ENCODE results near the gene NKAP. TPM values are rescaled to one million over a fixed set of nuclear protein-coding genes. Genes with fewer than 3 reads are reported as not detected.
"Not testable (repeated sequence)": the region's sequence is repeated elsewhere in the genome, so short reads cannot be mapped to it uniquely, and the experiment has no call there.

The NKAP gene
- total RNA-seq, 4 donors from 2014 or later: 5.9 to 12.6 (median 6.3) TPM

GRCh38 chrX:119981286-119982070, 37.9 kb upstream of the NKAP start:
- no peak overlapping the region for H3K4me3 ChIP-seq
- no peak for ATAC-seq
- H3K9me3 ChIP-seq: no peaks in the 10 kb centered on the region
- no peaks in the 10 kb centered on the region for H3K27me3 ChIP-seq
- H3K4me1 ChIP-seq: no peaks in the 10 kb centered on the region
- TF ChIP-seq POLR2A (IDR thresholded peaks at IDR 0.05) (no peak), EP300 (IDR thresholded peaks at IDR 0.05) (no peak), CTCF (IDR thresholded peaks at IDR 0.05) (peak in 1 of 4 experiments; percentile 41), POLR2AphosphoS5 (IDR thresholded peaks at IDR 0.05) (no peak)
- no peak overlapping the region for H3K27ac ChIP-seq
- WGBS, 2 donors (ENCODE audit: low coverage in 1 of 2): 33 to 41% methylated on average over 1 to 8 of the region's 15 CpGs
- H3K36me3 ChIP-seq: no peaks in the 10 kb centered on the region

- H3K27ac ChIP-seq, H3K9me3 ChIP-seq, H3K4me1 ChIP-seq, ATAC-seq, H3K27me3 ChIP-seq, H3K4me3 ChIP-seq, H3K36me3 ChIP-seq: not testable (repeated sequence)
- 83 to 92% methylated on average over 2 of the region's 4 CpGs for WGBS, 2 donors (ENCODE audit: low coverage in 1 of 2)
Measured at GRCh38 chrX:119977172-119977571, 33.6 kb upstream of the NKAP start.

GRCh38 chrX:119971184-119971583, 27.6 kb upstream of the NKAP start:
- ATAC-seq: no peak
- H3K36me3 ChIP-seq: no peaks in the 10 kb centered on the region
- TF ChIP-seq POLR2A (IDR thresholded peaks at IDR 0.05) (no peak), EP300 (IDR thresholded peaks at IDR 0.05) (no peak), CTCF (IDR thresholded peaks at IDR 0.05) (no peak), POLR2AphosphoS5 (IDR thresholded peaks at IDR 0.05) (no peak)
- no peaks in the 10 kb centered on the region for H3K9me3 ChIP-seq
- WGBS, 2 donors (ENCODE audit: low coverage in 1 of 2): 60 to 93% methylated on average over 2 of the region's 5 CpGs
- H3K27ac ChIP-seq: no peak overlapping the region
- H3K4me1 ChIP-seq: no peaks in the 10 kb centered on the region
- no peaks in the 10 kb centered on the region for H3K27me3 ChIP-seq
- H3K4me3 ChIP-seq: no peak overlapping the region

- Histone ChIP-seq H3K9me3 (no peaks in the 10 kb centered on the region), H3K4me1 (no peaks in the 10 kb centered on the region), H3K4me3 (no peak overlapping the region), H3K27me3 (no peaks in the 10 kb centered on the region), H3K36me3 (no peaks in the 10 kb centered on the region), H3K27ac (no peak overlapping the region)
- no peak for TF ChIP-seq POLR2A (IDR thresholded peaks at IDR 0.05)
- TF ChIP-seq POLR2AphosphoS5 (IDR thresholded peaks at IDR 0.05): no peak
- ATAC-seq: no peak
- 59 to 63% methylated on average over 3 to 5 of the region's 6 CpGs for WGBS, 2 donors (ENCODE audit: low coverage in 1 of 2)
Measured at GRCh38 chrX:119970574-119970973, 27.0 kb upstream of the NKAP start.

GRCh38 chrX:119966837-119967236, 23.3 kb upstream of the NKAP start:
- not testable (repeated sequence) for H3K4me1 ChIP-seq, H3K27ac ChIP-seq, ATAC-seq, H3K9me3 ChIP-seq, H3K27me3 ChIP-seq, H3K36me3 ChIP-seq, H3K4me3 ChIP-seq
- WGBS, 2 donors (ENCODE audit: low coverage in 1 of 2): 60% methylated on average over 1 of the region's 1 CpG; no CpG with 5 or more reads in 1 of the 2 donors

- no peaks in the 10 kb centered on the region for H3K36me3 ChIP-seq
- no peak for ATAC-seq
- H3K9me3 ChIP-seq: no peaks in the 10 kb centered on the region
- TF ChIP-seq POLR2AphosphoS5 (IDR thresholded peaks at IDR 0.05): no peak
- no peak for TF ChIP-seq CTCF (IDR thresholded peaks at IDR 0.05)
- no peak for TF ChIP-seq POLR2A (IDR thresholded peaks at IDR 0.05)
- no peak for TF ChIP-seq EP300 (IDR thresholded peaks at IDR 0.05)
- no peaks in the 10 kb centered on the region for H3K4me1 ChIP-seq
- H3K27me3 ChIP-seq: no peaks in the 10 kb centered on the region
- H3K27ac ChIP-seq: no peak overlapping the region
- no peak overlapping the region for H3K4me3 ChIP-seq
Measured at GRCh38 chrX:119960625-119961024, 17.1 kb upstream of the NKAP start.

- H3K27ac ChIP-seq, H3K9me3 ChIP-seq, H3K36me3 ChIP-seq, H3K4me1 ChIP-seq, H3K27me3 ChIP-seq, H3K4me3 ChIP-seq, ATAC-seq: not testable (repeated sequence)
- WGBS, 2 donors (ENCODE audit: low coverage in 1 of 2): 92 to 93% methylated on average over 6 to 10 of the region's 21 CpGs
Measured at GRCh38 chrX:119955807-119956570, 12.4 kb upstream of the NKAP start.

Measured in gastroesophageal sphincter (tissue), 4 donors.